B cell (primary cell): ENCODE data around the gene RASD1.

Experiments
- EZH2 ChIP-seq: IDR thresholded peaks from 2 replicates; pipeline ENCODE4 v1.6.1; 2012; ENCODE audit warnings: borderline replicate concordance, low read depth, mild to moderate bottlenecking, moderate library complexity, low read length; ENCODE audit not compliant: insufficient read depth, poor library complexity, severe bottlenecking
- TF ChIP-seq, protein P1 (sequence below): fragments of 200-600 bp; IDR thresholded peaks from one replicate; pipeline ENCODE4 v1.8.0; 2022; ENCODE audit warnings: antibody characterized with exemption, mild to moderate bottlenecking

DNA sequence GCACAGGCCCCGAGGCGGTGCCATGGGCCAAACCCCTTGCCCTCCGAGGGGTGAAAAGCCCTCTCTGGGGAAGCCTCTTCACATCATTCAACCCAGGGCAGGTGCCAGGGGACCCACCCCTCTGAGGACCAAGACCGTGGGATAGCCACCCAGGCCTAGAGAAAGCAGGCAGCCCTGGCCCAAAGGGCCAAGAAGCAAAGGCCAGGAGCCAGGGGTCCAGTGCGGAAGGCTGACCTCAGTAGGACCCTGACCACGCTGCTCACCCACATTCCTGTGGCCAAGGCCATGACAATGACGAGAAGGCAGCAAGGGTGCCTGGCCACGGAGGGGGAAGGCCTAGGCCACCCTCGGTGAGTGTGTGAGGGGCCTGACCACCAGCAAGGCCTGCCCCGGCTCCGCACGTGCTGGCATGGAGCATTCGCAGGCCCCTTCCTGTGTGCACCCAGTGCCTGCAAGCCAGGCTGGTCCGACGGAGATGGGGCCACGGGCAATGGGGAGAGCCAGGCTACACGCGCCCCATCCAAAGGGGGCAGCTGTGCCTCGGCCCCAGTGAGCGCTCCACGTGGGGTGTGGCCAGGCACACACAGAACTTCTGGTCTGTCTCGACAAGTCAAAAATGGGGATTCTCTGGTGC is 24.5 kb upstream of the RASD1 start:
- TF ChIP-seq, protein P1, sequence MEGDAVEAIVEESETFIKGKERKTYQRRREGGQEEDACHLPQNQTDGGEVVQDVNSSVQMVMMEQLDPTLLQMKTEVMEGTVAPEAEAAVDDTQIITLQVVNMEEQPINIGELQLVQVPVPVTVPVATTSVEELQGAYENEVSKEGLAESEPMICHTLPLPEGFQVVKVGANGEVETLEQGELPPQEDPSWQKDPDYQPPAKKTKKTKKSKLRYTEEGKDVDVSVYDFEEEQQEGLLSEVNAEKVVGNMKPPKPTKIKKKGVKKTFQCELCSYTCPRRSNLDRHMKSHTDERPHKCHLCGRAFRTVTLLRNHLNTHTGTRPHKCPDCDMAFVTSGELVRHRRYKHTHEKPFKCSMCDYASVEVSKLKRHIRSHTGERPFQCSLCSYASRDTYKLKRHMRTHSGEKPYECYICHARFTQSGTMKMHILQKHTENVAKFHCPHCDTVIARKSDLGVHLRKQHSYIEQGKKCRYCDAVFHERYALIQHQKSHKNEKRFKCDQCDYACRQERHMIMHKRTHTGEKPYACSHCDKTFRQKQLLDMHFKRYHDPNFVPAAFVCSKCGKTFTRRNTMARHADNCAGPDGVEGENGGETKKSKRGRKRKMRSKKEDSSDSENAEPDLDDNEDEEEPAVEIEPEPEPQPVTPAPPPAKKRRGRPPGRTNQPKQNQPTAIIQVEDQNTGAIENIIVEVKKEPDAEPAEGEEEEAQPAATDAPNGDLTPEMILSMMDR: no peak
- no peak for TF ChIP-seq EZH2
